Nephron progenitor cell (in vitro differentiated cells): Measurements from ENCODE around the gene IL13.

ENCODE experiments used
- DNase-seq: peaks from one replicate; pipeline ENCODE4 v3.0.0; 2021
- H3K27ac Mint-ChIP-seq: 2 replicates; pipeline ENCODE4 v1.8.0; 2021; ENCODE audit warnings: mild to moderate bottlenecking, moderate library complexity, mixed read lengths
- H3K27me3 Mint-ChIP-seq: 2 replicates; pipeline ENCODE4 v1.8.0; 2021; ENCODE audit warnings: mild to moderate bottlenecking, low read depth, mixed read lengths; ENCODE audit not compliant: poor library complexity
- H3K36me3 Mint-ChIP-seq: 2 replicates; pipeline ENCODE4 v1.8.0; 2021; ENCODE audit warnings: low read depth, mixed read lengths
- H3K4me1 Mint-ChIP-seq: 2 replicates; pipeline ENCODE4 v1.8.0; 2021; ENCODE audit warnings: mixed read lengths
- H3K4me3 Mint-ChIP-seq: 2 replicates; pipeline ENCODE4 v1.8.0; 2021; ENCODE audit warnings: mild to moderate bottlenecking, moderate library complexity, mixed read lengths
- H3K9me3 Mint-ChIP-seq: 2 replicates; pipeline ENCODE4 v1.8.0; 2021; ENCODE audit warnings: mild to moderate bottlenecking, moderate library complexity, mixed read lengths
- CTCF ChIP-seq: fragments of 200-600 bp; sonication (generic); IDR thresholded peaks from 2 replicates; pipeline ENCODE4 v1.5.0; 2021; ENCODE audit warnings: antibody characterized with exemption

Gene IL13

GRCh38 chr5:132658381-132659302, 669 bp downstream of the IL13 start:
- Mint-ChIP-seq H3K36me3 (no peaks in the 10 kb centered on the region), H3K9me3 (peaks cover 10% of the 10 kb centered on the region), H3K4me1 (peaks cover 37% of the 10 kb centered on the region), H3K27me3 (peaks cover 45% of the 10 kb centered on the region), H3K4me3 (no peak overlapping the region), H3K27ac (no peak overlapping the region)
- DNase-seq: no peak
- no peak for TF ChIP-seq CTCF

- no peak for TF ChIP-seq CTCF
- Mint-ChIP-seq H3K4me1 (peaks cover 47% of the 10 kb centered on the region), H3K27ac (no peak overlapping the region), H3K36me3 (no peaks in the 10 kb centered on the region), H3K4me3 (no peak overlapping the region), H3K27me3 (peaks cover 33% of the 10 kb centered on the region), H3K9me3 (peaks cover 4% of the 10 kb centered on the region)
- DNase-seq: no peak
Observed at GRCh38 chr5:132659598-132660493, 1.9 kb downstream of the IL13 start.

- no peak for TF ChIP-seq CTCF
- Mint-ChIP-seq H3K36me3 (no peaks in the 10 kb centered on the region), H3K9me3 (no peaks in the 10 kb centered on the region), H3K4me3 (peak overlapping the region; percentile 3), H3K4me1 (peaks cover 47% of the 10 kb centered on the region), H3K27ac (peak overlapping the region; percentile 92), H3K27me3 (peaks cover 24% of the 10 kb centered on the region)
- no peak for DNase-seq
Observed at GRCh38 chr5:132661231-132662003, 3.4 kb downstream of the IL13 start.

- H3K27ac Mint-ChIP-seq: no peak overlapping the region
- H3K4me1 Mint-ChIP-seq: peaks cover 47% of the 10 kb centered on the region
- no peak for DNase-seq
- peaks cover 22% of the 10 kb centered on the region for H3K27me3 Mint-ChIP-seq
- H3K36me3 Mint-ChIP-seq: no peaks in the 10 kb centered on the region
- H3K9me3 Mint-ChIP-seq: no peaks in the 10 kb centered on the region
- no peak for TF ChIP-seq CTCF
- no peak overlapping the region for H3K4me3 Mint-ChIP-seq
Observed at GRCh38 chr5:132662004-132662401, 4.0 kb downstream of the IL13 start.

- Mint-ChIP-seq H3K27ac (peak overlapping the region; percentile 80), H3K9me3 (no peaks in the 10 kb centered on the region), H3K27me3 (peaks cover 18% of the 10 kb centered on the region), H3K36me3 (no peaks in the 10 kb centered on the region), H3K4me3 (no peak overlapping the region), H3K4me1 (peaks cover 47% of the 10 kb centered on the region)
- no peak for TF ChIP-seq CTCF
- DNase-seq: no peak
Observed at GRCh38 chr5:132662925-132663770, 5.2 kb downstream of the IL13 start.
